Tibial nerve (tissue), 4 donors: ENCODE measurements around the gene MYCL. TPM values are rescaled to one million over a fixed set of nuclear protein-coding genes. Genes with fewer than 3 reads are reported as not detected.

Experiments
- DNase-seq, 2 donors: peaks; one replicate each; pipeline ENCODE4 v3.0.0-alpha.2; 2019; ENCODE audit warnings: low spot score in 2 of 2
- H3K27ac ChIP-seq, 4 donors: fragments of 200-600 bp; sonication (generic) in 3 of 4; one replicate each; pipeline ENCODE4 v1.5.1; 2017 to 2019; ENCODE audit warnings: mild to moderate bottlenecking in 1 of 4
- H3K27me3 ChIP-seq, 2 donors: fragments of 200-600 bp; sonication (generic) in 1 of 2; one replicate each; pipeline versions ENCODE4 v1.5.1 to v1.6.0; 2017 to 2019
- H3K36me3 ChIP-seq, 3 donors: fragments of 200-600 bp; sonication (generic); one replicate each; pipeline ENCODE4 v1.5.1; 2018 to 2019
- H3K4me1 ChIP-seq, 4 donors: fragments of 200-600 bp; sonication (generic) in 3 of 4; one replicate each; pipeline ENCODE4 v1.5.1; 2017 to 2019
- H3K4me3 ChIP-seq, 4 donors: fragments of 200-600 bp; sonication (generic) in 3 of 4; one replicate each; pipeline ENCODE4 v1.5.1; 2017 to 2019; ENCODE audit warnings: mild to moderate bottlenecking in 1 of 4, moderate library complexity in 1 of 4
- H3K9me3 ChIP-seq, 4 donors: fragments of 200-600 bp; sonication (generic) in 3 of 4; one replicate each; pipeline ENCODE4 v1.5.1; 2017 to 2019
- EP300 ChIP-seq, 2 donors: sonication (generic); formaldehyde crosslinking; IDR thresholded peaks; one replicate each; pipeline ENCODE4 v1.6.1; 2017; ENCODE audit warnings: antibody characterized with exemption in 2 of 2, mild to moderate bottlenecking in 1 of 2
- POLR2A ChIP-seq, 2 donors: fragments of 450-650 bp; IDR thresholded peaks; one replicate each; pipeline ENCODE4 v1.6.1; 2017; ENCODE audit warnings: antibody characterized with exemption in 2 of 2, mild to moderate bottlenecking in 2 of 2, moderate library complexity in 2 of 2
- WGBS, 2 donors: methylation state at CpG; one replicate each; pipeline ENCODE4 v1.1.5; 2018; 5-methylcytosine and 5-hydroxymethylcytosine counted together
- total RNA-seq, 4 donors: library from RNA; depleted of rRNA; stranded (reverse); fragments of >200 nt; gene quantifications; one replicate each; pipeline ENCODE4 v1.1.0, GENCODE V29; 2016
- TF ChIP-seq, protein P1 (sequence below), 5 experiments: fragments of 200-600 bp in 3 of 5; fragments of 450-650 bp in 2 of 5; sonication (generic) in 3 of 5; IDR thresholded peaks; one replicate each; pipeline ENCODE4 v1.5.1; 2016 to 2019; ENCODE audit warnings: antibody characterized with exemption in 5 of 5, mild to moderate bottlenecking in 3 of 5, moderate library complexity in 2 of 5

The MYCL gene
- total RNA-seq, 4 donors from 2014 or later, result 0.30 to 1.8 (median 0.86) TPM

DNA sequence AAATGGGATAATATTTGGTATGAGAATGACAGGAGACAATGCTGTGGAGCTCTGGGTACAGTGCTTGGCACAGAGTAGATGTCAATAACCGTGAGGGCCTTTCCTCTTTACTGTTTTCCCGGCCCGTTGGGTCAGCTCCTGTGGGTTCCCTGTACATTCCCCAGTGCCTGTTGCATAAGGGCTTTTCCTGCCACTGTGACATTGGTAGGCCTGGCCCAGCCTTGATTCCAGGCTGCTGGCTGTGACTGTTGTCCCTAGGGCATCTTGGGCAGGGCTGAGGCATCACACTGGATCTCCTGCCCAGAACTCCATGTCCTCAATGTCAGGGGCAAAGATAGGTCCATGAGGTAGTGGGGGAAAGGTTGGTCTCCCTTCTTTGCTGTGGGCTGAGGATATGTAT lies 25.8 kb upstream of the MYCL start:
- Histone ChIP-seq H3K27ac (peak overlapping the region in 1 of 4 donors; percentile 30), H3K9me3 (no peaks in the 10 kb centered on the region), H3K36me3 (no peaks in the 10 kb centered on the region), H3K4me1 (peaks cover 0 to 4% (median under 1%) of the 10 kb centered on the region in 4 donors), H3K4me3 (no peak overlapping the region), H3K27me3 (peaks cover 0 to 6% of the 10 kb centered on the region in 2 donors)
- no peak for DNase-seq
- WGBS, 2 donors, result 57 to 61% methylated on average over 3 of the region's 3 CpGs
- no peak for TF ChIP-seq EP300 (IDR thresholded peaks at IDR 0.05)
- TF ChIP-seq, protein P1, sequence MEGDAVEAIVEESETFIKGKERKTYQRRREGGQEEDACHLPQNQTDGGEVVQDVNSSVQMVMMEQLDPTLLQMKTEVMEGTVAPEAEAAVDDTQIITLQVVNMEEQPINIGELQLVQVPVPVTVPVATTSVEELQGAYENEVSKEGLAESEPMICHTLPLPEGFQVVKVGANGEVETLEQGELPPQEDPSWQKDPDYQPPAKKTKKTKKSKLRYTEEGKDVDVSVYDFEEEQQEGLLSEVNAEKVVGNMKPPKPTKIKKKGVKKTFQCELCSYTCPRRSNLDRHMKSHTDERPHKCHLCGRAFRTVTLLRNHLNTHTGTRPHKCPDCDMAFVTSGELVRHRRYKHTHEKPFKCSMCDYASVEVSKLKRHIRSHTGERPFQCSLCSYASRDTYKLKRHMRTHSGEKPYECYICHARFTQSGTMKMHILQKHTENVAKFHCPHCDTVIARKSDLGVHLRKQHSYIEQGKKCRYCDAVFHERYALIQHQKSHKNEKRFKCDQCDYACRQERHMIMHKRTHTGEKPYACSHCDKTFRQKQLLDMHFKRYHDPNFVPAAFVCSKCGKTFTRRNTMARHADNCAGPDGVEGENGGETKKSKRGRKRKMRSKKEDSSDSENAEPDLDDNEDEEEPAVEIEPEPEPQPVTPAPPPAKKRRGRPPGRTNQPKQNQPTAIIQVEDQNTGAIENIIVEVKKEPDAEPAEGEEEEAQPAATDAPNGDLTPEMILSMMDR (IDR thresholded peaks at IDR 0.05), result no peak
- TF ChIP-seq POLR2A (IDR thresholded peaks at IDR 0.05), result no peak

DNA sequence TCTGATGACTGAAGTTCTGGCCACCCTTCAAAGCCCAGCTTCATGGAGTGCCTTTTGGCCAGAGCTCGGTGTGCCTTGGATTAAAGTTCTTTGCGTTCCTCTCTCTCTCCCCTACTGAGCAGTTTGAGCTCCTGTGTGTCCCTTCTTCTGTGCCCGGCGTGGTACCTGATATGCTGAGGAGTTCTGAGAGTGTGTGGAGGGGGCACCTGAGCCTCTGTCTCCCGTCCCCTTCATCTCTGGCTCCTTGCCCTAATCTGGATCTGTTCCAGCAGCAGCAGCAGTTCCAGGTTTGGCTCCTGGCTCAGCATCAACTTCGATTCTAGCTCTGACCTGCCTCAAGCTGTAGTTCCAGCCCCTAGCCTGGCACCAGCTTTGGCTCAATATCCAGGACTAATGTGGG lies 25.1 kb upstream of the MYCL start:
- peak overlapping the region in 1 of 4 donors; percentile 30 for H3K27ac ChIP-seq
- no peak for TF ChIP-seq EP300 (IDR thresholded peaks at IDR 0.05)
- TF ChIP-seq POLR2A (IDR thresholded peaks at IDR 0.05), result no peak
- TF ChIP-seq, protein P1 (IDR thresholded peaks at IDR 0.05), result no peak
- no peak for DNase-seq

GRCh38 chr1:39926343-39926793 lies 24.7 kb upstream of the MYCL start:
- 48 to 53% methylated on average over 6 of the region's 6 CpGs for WGBS, 2 donors

More for the DNA sequence above, 25.1 kb upstream of the MYCL start:
- Histone ChIP-seq H3K4me1 (peaks cover 0 to 7% (median 2%) of the 10 kb centered on the region in 4 donors), H3K4me3 (no peak overlapping the region), H3K36me3 (no peaks in the 10 kb centered on the region), H3K27me3 (peaks cover 0 to 13% of the 10 kb centered on the region in 2 donors), H3K9me3 (no peaks in the 10 kb centered on the region)
- WGBS, 2 donors, result 53 to 68% methylated on average over 6 of the region's 6 CpGs

GRCh38 chr1:39925721-39926342 lies 24.1 kb upstream of the MYCL start:
- Histone ChIP-seq H3K9me3 (no peaks in the 10 kb centered on the region), H3K4me1 (peaks cover 0 to 7% (median 2%) of the 10 kb centered on the region in 4 donors), H3K27ac (no peak overlapping the region), H3K36me3 (no peaks in the 10 kb centered on the region), H3K27me3 (peaks cover 0 to 16% of the 10 kb centered on the region in 2 donors), H3K4me3 (no peak overlapping the region)
- 90 to 91% methylated on average over 2 of the region's 2 CpGs for WGBS, 2 donors
- no peak for DNase-seq
- TF ChIP-seq POLR2A (IDR thresholded peaks at IDR 0.05), result no peak
- TF ChIP-seq, protein P1 (IDR thresholded peaks at IDR 0.05), result no peak
- TF ChIP-seq EP300 (IDR thresholded peaks at IDR 0.05), result no peak

More at GRCh38 chr1:39926343-39926793, 24.7 kb upstream of the MYCL start:
- H3K4me1 ChIP-seq, result peaks cover 0 to 7% (median 2%) of the 10 kb centered on the region in 4 donors
- TF ChIP-seq, protein P1 (IDR thresholded peaks at IDR 0.05), result no peak
- TF ChIP-seq POLR2A (IDR thresholded peaks at IDR 0.05) (no peak), EP300 (IDR thresholded peaks at IDR 0.05) (no peak)
- DNase-seq, result no peak
- peak overlapping the region in 1 of 4 donors; percentile 30 for H3K27ac ChIP-seq
- peaks cover 0 to 16% of the 10 kb centered on the region in 2 donors for H3K27me3 ChIP-seq
- H3K9me3 ChIP-seq, result no peaks in the 10 kb centered on the region
- H3K36me3 ChIP-seq, result no peaks in the 10 kb centered on the region
- no peak overlapping the region for H3K4me3 ChIP-seq

DNA sequence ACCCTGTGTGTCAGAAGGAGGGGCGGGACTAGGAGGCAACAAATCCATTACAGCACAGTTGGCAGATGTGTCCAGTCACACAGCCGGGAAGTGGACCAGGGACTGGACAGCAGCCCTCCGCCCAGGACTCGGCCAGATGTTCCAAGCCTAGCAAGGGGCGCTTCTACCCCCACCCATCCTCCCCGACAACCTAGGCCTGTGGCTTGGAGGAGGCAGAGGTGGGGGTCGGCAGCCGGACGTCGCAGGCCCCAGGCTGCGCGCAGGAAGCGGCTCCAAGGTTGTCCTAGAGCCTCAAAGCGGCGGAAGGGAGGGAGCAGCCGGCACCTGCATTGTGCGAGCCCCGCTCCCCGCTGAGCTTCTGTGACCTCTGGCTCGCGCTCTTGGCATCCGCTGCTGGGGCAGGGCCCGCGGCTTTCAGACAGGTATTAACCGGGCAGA lies 20.6 kb upstream of the MYCL start:
- TF ChIP-seq POLR2A (IDR thresholded peaks at IDR 0.05), result no peak
- TF ChIP-seq, protein P1 (IDR thresholded peaks at IDR 0.05), result no peak
- TF ChIP-seq EP300 (IDR thresholded peaks at IDR 0.05), result no peak
- Histone ChIP-seq H3K9me3 (no peaks in the 10 kb centered on the region), H3K27ac (no peak overlapping the region), H3K4me1 (peaks cover 0 to 7% (median 2%) of the 10 kb centered on the region in 4 donors), H3K36me3 (no peaks in the 10 kb centered on the region), H3K27me3 (peaks cover 0 to 19% of the 10 kb centered on the region in 2 donors), H3K4me3 (no peak overlapping the region)
- DNase-seq, result no peak
- 26 to 35% methylated on average over 18 to 20 of the region's 25 CpGs for WGBS, 2 donors
